ENCODE measurements around the gene USP47.

USP47 gene

GRCh38 chr11:11997049-11997322 is 155.2 kb downstream of the USP47 start:
- no peak for DNase-seq (ENCODE audit: insufficient read length, low spot score)
- FAIRE-seq: no peak
- no peak for TF ChIP-seq CTCF (IDR thresholded peaks at IDR 0.05; ENCODE audit: insufficient read depth, missing control alignments)

- DNase-seq (ENCODE audit: insufficient read length, low spot score) (no peak), FAIRE-seq (no peak)
- TF ChIP-seq CTCF (IDR thresholded peaks at IDR 0.05; ENCODE audit: insufficient read depth, missing control alignments): no peak
Observed at GRCh38 chr11:11998091-11998781, 156.5 kb downstream of the USP47 start.

GRCh38 chr11:12001186-12001585 is 159.4 kb downstream of the USP47 start:
- FAIRE-seq (no peak), DNase-seq (ENCODE audit: insufficient read length, low spot score) (no peak)
- no peak for TF ChIP-seq CTCF (IDR thresholded peaks at IDR 0.05; ENCODE audit: insufficient read depth, missing control alignments)

- DNase-seq (ENCODE audit: insufficient read length, low spot score) (no peak), FAIRE-seq (no peak)
- TF ChIP-seq CTCF (IDR thresholded peaks at IDR 0.05; ENCODE audit: insufficient read depth, missing control alignments): no peak
Observed at GRCh38 chr11:12003336-12003735, 161.6 kb downstream of the USP47 start.

- TF ChIP-seq CTCF (IDR thresholded peaks at IDR 0.05; ENCODE audit: insufficient read depth, missing control alignments): no peak
- no peak for DNase-seq (ENCODE audit: insufficient read length, low spot score)
- no peak for FAIRE-seq
Observed at GRCh38 chr11:12003815-12004214, 162.0 kb downstream of the USP47 start.

- no peak for TF ChIP-seq CTCF (IDR thresholded peaks at IDR 0.05; ENCODE audit: insufficient read depth, missing control alignments)
- DNase-seq (ENCODE audit: insufficient read length, low spot score) (no peak), FAIRE-seq (no peak)
Observed at GRCh38 chr11:12005061-12005460, 163.3 kb downstream of the USP47 start.

- FAIRE-seq (no peak), DNase-seq (ENCODE audit: insufficient read length, low spot score) (no peak)
- TF ChIP-seq CTCF (IDR thresholded peaks at IDR 0.05; ENCODE audit: insufficient read depth, missing control alignments): no peak
Observed at GRCh38 chr11:12005476-12005875, 163.7 kb downstream of the USP47 start.

Data from D721Med (cell line).